Chondrocyte (in vitro differentiated cells): ENCODE data around the gene NETO1. TPM values are rescaled to one million over a fixed set of nuclear protein-coding genes. Genes with fewer than 3 reads are reported as not detected.

Experiments
- DNase-seq: peaks from one replicate; pipeline ENCODE4 v3.0.0; 2021; ENCODE audit warnings: mixed read lengths, low spot score
- H3K27ac Mint-ChIP-seq: one replicate; pipeline ENCODE4 v1.8.0; 2021; ENCODE audit warnings: mild to moderate bottlenecking, moderate library complexity, mixed read lengths; ENCODE audit not compliant: unreplicated experiment
- H3K27me3 Mint-ChIP-seq: 2 replicates; pipeline ENCODE4 v1.8.0; 2021; ENCODE audit warnings: low read depth, mixed read lengths
- H3K36me3 Mint-ChIP-seq: 2 replicates; pipeline ENCODE4 v1.8.0; 2021; ENCODE audit warnings: low read depth, mixed read lengths
- H3K4me1 Mint-ChIP-seq: 2 replicates; pipeline ENCODE4 v1.8.0; 2021; ENCODE audit warnings: low read depth, mild to moderate bottlenecking, mixed read lengths
- H3K4me3 Mint-ChIP-seq: one replicate; pipeline ENCODE4 v1.8.0; 2021; ENCODE audit warnings: mild to moderate bottlenecking, moderate library complexity, mixed read lengths; ENCODE audit not compliant: unreplicated experiment
- H3K9me3 Mint-ChIP-seq: 2 replicates; pipeline ENCODE4 v1.8.0; 2021; ENCODE audit warnings: low read depth, mixed read lengths
- CTCF ChIP-seq: fragments of 200-600 bp; sonication (generic); IDR thresholded peaks from 2 replicates; pipeline ENCODE4 v1.5.0; 2021; ENCODE audit warnings: antibody characterized with exemption, mild to moderate bottlenecking, moderate library complexity
- total RNA-seq: library from RNA; stranded (reverse); gene quantifications from 3 replicates; pipeline ENCODE4 v1.2.1, GENCODE V29; 2021

The NETO1 gene
- total RNA-seq, 1 donor from 2014 or later, result not detected

DNA sequence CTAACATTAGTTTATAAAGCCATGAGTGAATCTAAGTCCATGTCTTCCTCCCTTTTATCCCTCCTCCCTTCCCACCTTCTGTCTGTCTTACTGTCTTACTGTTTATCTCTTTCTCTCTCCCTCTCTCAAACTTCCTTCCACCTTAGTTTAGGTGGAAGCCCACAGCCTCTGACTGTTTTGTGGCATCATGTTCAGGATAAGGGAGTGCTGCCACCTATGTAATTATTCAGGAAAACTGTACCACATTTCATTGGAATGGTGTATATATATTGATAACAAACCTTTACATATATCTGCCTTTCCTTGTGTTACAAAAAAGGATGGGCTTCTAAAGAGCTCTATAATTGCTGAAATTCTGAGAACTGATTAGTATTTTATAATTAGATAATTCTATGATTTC is 48.7 kb downstream of the NETO1 start:
- Mint-ChIP-seq H3K9me3 (no peaks in the 10 kb centered on the region), H3K27ac (no peak overlapping the region), H3K27me3 (peaks cover 2% of the 10 kb centered on the region), H3K36me3 (no peaks in the 10 kb centered on the region), H3K4me1 (no peaks in the 10 kb centered on the region), H3K4me3 (no peak overlapping the region)
- TF ChIP-seq CTCF, result no peak
- no peak for DNase-seq

GRCh38 chr18:72811047-72811446 is 56.7 kb downstream of the NETO1 start:
- Mint-ChIP-seq H3K36me3 (no peaks in the 10 kb centered on the region), H3K4me1 (no peaks in the 10 kb centered on the region), H3K27ac (no peak overlapping the region), H3K4me3 (no peak overlapping the region), H3K9me3 (no peaks in the 10 kb centered on the region), H3K27me3 (no peaks in the 10 kb centered on the region)
- TF ChIP-seq CTCF, result no peak
- DNase-seq, result no peak

GRCh38 chr18:72808680-72809079 is 59.1 kb downstream of the NETO1 start:
- Mint-ChIP-seq H3K4me1 (no peaks in the 10 kb centered on the region), H3K27ac (no peak overlapping the region), H3K27me3 (no peaks in the 10 kb centered on the region), H3K4me3 (no peak overlapping the region), H3K9me3 (no peaks in the 10 kb centered on the region), H3K36me3 (no peaks in the 10 kb centered on the region)
- no peak for TF ChIP-seq CTCF
- no peak for DNase-seq

DNA sequence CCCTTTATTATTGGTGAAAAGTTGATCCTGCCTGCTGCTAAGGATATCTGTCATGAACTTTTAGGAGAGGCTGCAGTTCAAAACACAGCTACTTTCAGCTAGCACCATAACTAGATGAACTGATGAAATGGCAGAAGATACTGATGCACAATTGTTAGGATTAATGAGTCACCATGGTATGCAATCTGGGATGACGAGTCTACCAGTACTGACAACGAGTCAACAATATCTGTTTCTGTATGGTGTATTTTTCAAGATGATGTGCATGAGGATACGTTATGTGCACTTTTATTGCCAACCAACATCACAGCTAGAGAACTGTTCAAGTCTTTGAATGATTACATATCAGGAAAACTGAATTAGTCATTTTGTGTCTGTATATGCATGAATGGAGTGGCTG is 68.7 kb downstream of the NETO1 start:
- Mint-ChIP-seq H3K27ac (no peak overlapping the region), H3K36me3 (no peaks in the 10 kb centered on the region), H3K27me3 (no peaks in the 10 kb centered on the region), H3K4me1 (no peaks in the 10 kb centered on the region), H3K9me3 (peaks cover 7% of the 10 kb centered on the region), H3K4me3 (no peak overlapping the region)
- no peak for DNase-seq
- TF ChIP-seq CTCF, result no peak

- Mint-ChIP-seq H3K27me3 (peaks cover 4% of the 10 kb centered on the region), H3K4me1 (no peaks in the 10 kb centered on the region), H3K27ac (no peak overlapping the region), H3K9me3 (no peaks in the 10 kb centered on the region), H3K36me3 (no peaks in the 10 kb centered on the region), H3K4me3 (no peak overlapping the region)
- no peak for DNase-seq
- TF ChIP-seq CTCF, result no peak
Observed at GRCh38 chr18:72783530-72783929, 84.3 kb downstream of the NETO1 start.
